ENCODE data around the gene GNAT2.

GNAT2 gene

GRCh38 chr1:109630081-109630897 is 10.9 kb upstream of the GNAT2 start:
- TF ChIP-seq PAX5 (IDR thresholded peaks at IDR 0.05; ENCODE audit: insufficient read depth, low read length, severe bottlenecking): no peak
- no peak for TF ChIP-seq POLR2AphosphoS5 (IDR thresholded peaks at IDR 0.05; ENCODE audit: low read depth, low read length)
- no peak for TF ChIP-seq SPI1 (IDR thresholded peaks at IDR 0.05; ENCODE audit: low read depth, low read length)
- TF ChIP-seq POLR2A (IDR thresholded peaks at IDR 0.05; ENCODE audit: low read depth, low read length): no peak
- TF ChIP-seq POU2F2 (IDR thresholded peaks at IDR 0.05; ENCODE audit: low read depth, low read length): no peak
- TF ChIP-seq TAF1 (IDR thresholded peaks at IDR 0.05; ENCODE audit: low read depth, low read length): no peak
- FAIRE-seq (no peak), DNase-seq (ENCODE audit: insufficient read length, low spot score) (no peak)

GRCh38 chr1:109629372-109630030 is 10.1 kb upstream of the GNAT2 start:
- FAIRE-seq: no peak
- no peak for DNase-seq (ENCODE audit: insufficient read length, low spot score)
- TF ChIP-seq POU2F2 (IDR thresholded peaks at IDR 0.05; ENCODE audit: low read depth, low read length) (no peak), TAF1 (IDR thresholded peaks at IDR 0.05; ENCODE audit: low read depth, low read length) (no peak), POLR2A (IDR thresholded peaks at IDR 0.05; ENCODE audit: low read depth, low read length) (no peak), SPI1 (IDR thresholded peaks at IDR 0.05; ENCODE audit: low read depth, low read length) (no peak), PAX5 (IDR thresholded peaks at IDR 0.05; ENCODE audit: insufficient read depth, low read length, severe bottlenecking) (no peak), POLR2AphosphoS5 (IDR thresholded peaks at IDR 0.05; ENCODE audit: low read depth, low read length) (no peak)

GRCh38 chr1:109628540-109629321 is 9.3 kb upstream of the GNAT2 start:
- no peak for TF ChIP-seq PAX5 (IDR thresholded peaks at IDR 0.05; ENCODE audit: insufficient read depth, low read length, severe bottlenecking)
- TF ChIP-seq POLR2A (IDR thresholded peaks at IDR 0.05; ENCODE audit: low read depth, low read length): no peak
- no peak for TF ChIP-seq POLR2AphosphoS5 (IDR thresholded peaks at IDR 0.05; ENCODE audit: low read depth, low read length)
- no peak for TF ChIP-seq TAF1 (IDR thresholded peaks at IDR 0.05; ENCODE audit: low read depth, low read length)
- TF ChIP-seq SPI1 (IDR thresholded peaks at IDR 0.05; ENCODE audit: low read depth, low read length): no peak
- no peak for TF ChIP-seq POU2F2 (IDR thresholded peaks at IDR 0.05; ENCODE audit: low read depth, low read length)
- FAIRE-seq: no peak
- DNase-seq (ENCODE audit: insufficient read length, low spot score): no peak

GRCh38 chr1:109627692-109628399 is 8.4 kb upstream of the GNAT2 start:
- FAIRE-seq: no peak
- DNase-seq (ENCODE audit: insufficient read length, low spot score): no peak
- TF ChIP-seq SPI1 (IDR thresholded peaks at IDR 0.05; ENCODE audit: low read depth, low read length): no peak

- DNase-seq (ENCODE audit: insufficient read length, low spot score) (no peak), FAIRE-seq (no peak)
- TF ChIP-seq POLR2AphosphoS5 (IDR thresholded peaks at IDR 0.05; ENCODE audit: low read depth, low read length) (no peak), TAF1 (IDR thresholded peaks at IDR 0.05; ENCODE audit: low read depth, low read length) (no peak), PAX5 (IDR thresholded peaks at IDR 0.05; ENCODE audit: insufficient read depth, low read length, severe bottlenecking) (no peak), POU2F2 (IDR thresholded peaks at IDR 0.05; ENCODE audit: low read depth, low read length) (no peak), SPI1 (IDR thresholded peaks at IDR 0.05; ENCODE audit: low read depth, low read length) (no peak), POLR2A (IDR thresholded peaks at IDR 0.05; ENCODE audit: low read depth, low read length) (no peak)
Measured at GRCh38 chr1:109626682-109627408, 7.4 kb upstream of the GNAT2 start.

- no peak for TF ChIP-seq POLR2A (IDR thresholded peaks at IDR 0.05; ENCODE audit: low read depth, low read length)
- TF ChIP-seq POLR2AphosphoS5 (IDR thresholded peaks at IDR 0.05; ENCODE audit: low read depth, low read length): no peak
- TF ChIP-seq PAX5 (IDR thresholded peaks at IDR 0.05; ENCODE audit: insufficient read depth, low read length, severe bottlenecking): no peak
- TF ChIP-seq SPI1 (IDR thresholded peaks at IDR 0.05; ENCODE audit: low read depth, low read length): no peak
- TF ChIP-seq TAF1 (IDR thresholded peaks at IDR 0.05; ENCODE audit: low read depth, low read length): no peak
- no peak for TF ChIP-seq POU2F2 (IDR thresholded peaks at IDR 0.05; ENCODE audit: low read depth, low read length)
- FAIRE-seq: no peak
- no peak for DNase-seq (ENCODE audit: insufficient read length, low spot score)
Measured at GRCh38 chr1:109625601-109626560, 6.5 kb upstream of the GNAT2 start.

GRCh38 chr1:109625176-109625575 is 5.8 kb upstream of the GNAT2 start:
- TF ChIP-seq POLR2AphosphoS5 (IDR thresholded peaks at IDR 0.05; ENCODE audit: low read depth, low read length) (no peak), PAX5 (IDR thresholded peaks at IDR 0.05; ENCODE audit: insufficient read depth, low read length, severe bottlenecking) (no peak), SPI1 (IDR thresholded peaks at IDR 0.05; ENCODE audit: low read depth, low read length) (no peak), TAF1 (IDR thresholded peaks at IDR 0.05; ENCODE audit: low read depth, low read length) (no peak)
- FAIRE-seq (no peak), DNase-seq (ENCODE audit: insufficient read length, low spot score) (no peak)
